HepG2 (cell line): Measurements from ENCODE around the gene LOX.
A peak's percentile ranks its signal among the peaks of the same experiment; 100 is the strongest.

ENCODE experiments used
- CTCF ChIP-seq: sonication (generic); formaldehyde crosslinking; IDR thresholded peaks from 2 replicates; pipeline ENCODE4 v1.5.0; 2020; ENCODE audit warnings: mild to moderate bottlenecking, missing genetic modification reagents, moderate library complexity
- ELF4 ChIP-seq: sonication (generic); formaldehyde crosslinking; IDR thresholded peaks from 2 replicates; pipeline ENCODE4 v1.5.0; 2020; ENCODE audit warnings: missing genetic modification reagents, mild to moderate bottlenecking, moderate library complexity, borderline replicate concordance
- GATAD1 ChIP-seq: IDR thresholded peaks from 2 replicates; pipeline ENCODE4 v1.6.1; 2016; ENCODE audit warnings: missing genetic modification reagents, missing compliant biosample characterization
- ZFY ChIP-seq: sonication (generic); formaldehyde crosslinking; IDR thresholded peaks from 2 replicates; pipeline ENCODE4 v1.4.0; 2020; ENCODE audit warnings: missing genetic modification reagents

GRCh38 chr5:122030251-122030650, 47.8 kb downstream of the LOX start:
- TF ChIP-seq ZFY (CRISPR knock-in tag): no peak
- no peak for TF ChIP-seq ELF4 (CRISPR knock-in tag)
- peak; percentile 25; the same call in 1 of the 2 replicates for TF ChIP-seq CTCF (CRISPR knock-in tag)
- TF ChIP-seq GATAD1 (CRISPR knock-in tag): no peak
